Neural crest cell (in vitro differentiated cells): ENCODE data around the gene RPL18A. TPM values are rescaled to one million over a fixed set of nuclear protein-coding genes. Genes with fewer than 3 reads are reported as not detected.

Source experiments
- DNase-seq: peaks from one replicate; pipeline ENCODE4 v3.0.0; 2021; ENCODE audit warnings: low read depth, mixed read lengths, low spot score
- H3K27ac Mint-ChIP-seq: one replicate; pipeline ENCODE4 v1.8.0; 2021; ENCODE audit warnings: mild to moderate bottlenecking, mixed read lengths; ENCODE audit not compliant: unreplicated experiment
- H3K27me3 Mint-ChIP-seq: 2 replicates; pipeline ENCODE4 v1.8.0; 2021; ENCODE audit warnings: low read depth, mild to moderate bottlenecking, mixed read lengths
- H3K36me3 Mint-ChIP-seq: 2 replicates; pipeline ENCODE4 v1.8.0; 2021; ENCODE audit warnings: low read depth, mild to moderate bottlenecking, mixed read lengths
- H3K4me1 Mint-ChIP-seq: 2 replicates; pipeline ENCODE4 v1.8.0; 2021; ENCODE audit warnings: mixed read lengths
- H3K4me3 Mint-ChIP-seq: one replicate; pipeline ENCODE4 v1.8.0; 2021; ENCODE audit warnings: mild to moderate bottlenecking, mixed read lengths
- H3K9me3 Mint-ChIP-seq: 2 replicates; pipeline ENCODE4 v1.8.0; 2021; ENCODE audit warnings: mixed read lengths
- CTCF ChIP-seq: fragments of 200-600 bp; sonication (generic); conservative IDR thresholded peaks from 2 replicates; pipeline ENCODE4 v1.5.0; 2021; ENCODE audit warnings: antibody characterized with exemption, mild to moderate bottlenecking
- total RNA-seq: library from RNA; stranded (reverse); gene quantifications from 2 replicates; pipeline ENCODE4 v1.2.1, GENCODE V29; 2021

Gene RPL18A
- total RNA-seq, 1 donor from 2014 or later: 2,184 TPM

GRCh38 chr19:17821190-17821589 lies 38.5 kb upstream of the RPL18A start, which contains the start of gene INSL3:
Gene INSL3, minus strand, starts transcription at chr19:17821519. Its CDS starts 13 bp downstream, at chr19:17821506.
- no peak for DNase-seq
- Mint-ChIP-seq H3K36me3 (no peaks in the 10 kb centered on the region), H3K9me3 (no peaks in the 10 kb centered on the region), H3K4me1 (no peaks in the 10 kb centered on the region), H3K27ac (no peak within 1 kb of the TSS), H3K27me3 (no peaks in the 10 kb centered on the region), H3K4me3 (no peak within 1 kb of the TSS)
- TF ChIP-seq CTCF: no peak

GRCh38 chr19:17824339-17824738 lies 35.4 kb upstream of the RPL18A start:
- Mint-ChIP-seq H3K4me3 (no peak overlapping the region), H3K36me3 (no peaks in the 10 kb centered on the region), H3K4me1 (no peaks in the 10 kb centered on the region), H3K27me3 (peaks cover 5% of the 10 kb centered on the region), H3K9me3 (no peaks in the 10 kb centered on the region), H3K27ac (no peak overlapping the region)
- no peak for DNase-seq
- TF ChIP-seq CTCF: no peak

GRCh38 chr19:17826508-17827056 lies 33.1 kb upstream of the RPL18A start:
- H3K27me3 Mint-ChIP-seq: peaks cover 16% of the 10 kb centered on the region
- no peak for DNase-seq
- H3K4me1 Mint-ChIP-seq: peaks cover 4% of the 10 kb centered on the region
- no peak overlapping the region for H3K4me3 Mint-ChIP-seq
- H3K36me3 Mint-ChIP-seq: no peaks in the 10 kb centered on the region
- TF ChIP-seq CTCF: no peak
- no peaks in the 10 kb centered on the region for H3K9me3 Mint-ChIP-seq
- no peak overlapping the region for H3K27ac Mint-ChIP-seq

- Mint-ChIP-seq H3K27ac (peak overlapping the region; percentile 89), H3K36me3 (no peaks in the 10 kb centered on the region), H3K9me3 (no peaks in the 10 kb centered on the region), H3K4me1 (peaks cover 11% of the 10 kb centered on the region), H3K27me3 (peaks cover 16% of the 10 kb centered on the region), H3K4me3 (peak overlapping the region; percentile 83)
- peak; percentile 21 for DNase-seq
- TF ChIP-seq CTCF: no peak
Observed at GRCh38 chr19:17829855-17830566, 29.7 kb upstream of the RPL18A start.

DNA sequence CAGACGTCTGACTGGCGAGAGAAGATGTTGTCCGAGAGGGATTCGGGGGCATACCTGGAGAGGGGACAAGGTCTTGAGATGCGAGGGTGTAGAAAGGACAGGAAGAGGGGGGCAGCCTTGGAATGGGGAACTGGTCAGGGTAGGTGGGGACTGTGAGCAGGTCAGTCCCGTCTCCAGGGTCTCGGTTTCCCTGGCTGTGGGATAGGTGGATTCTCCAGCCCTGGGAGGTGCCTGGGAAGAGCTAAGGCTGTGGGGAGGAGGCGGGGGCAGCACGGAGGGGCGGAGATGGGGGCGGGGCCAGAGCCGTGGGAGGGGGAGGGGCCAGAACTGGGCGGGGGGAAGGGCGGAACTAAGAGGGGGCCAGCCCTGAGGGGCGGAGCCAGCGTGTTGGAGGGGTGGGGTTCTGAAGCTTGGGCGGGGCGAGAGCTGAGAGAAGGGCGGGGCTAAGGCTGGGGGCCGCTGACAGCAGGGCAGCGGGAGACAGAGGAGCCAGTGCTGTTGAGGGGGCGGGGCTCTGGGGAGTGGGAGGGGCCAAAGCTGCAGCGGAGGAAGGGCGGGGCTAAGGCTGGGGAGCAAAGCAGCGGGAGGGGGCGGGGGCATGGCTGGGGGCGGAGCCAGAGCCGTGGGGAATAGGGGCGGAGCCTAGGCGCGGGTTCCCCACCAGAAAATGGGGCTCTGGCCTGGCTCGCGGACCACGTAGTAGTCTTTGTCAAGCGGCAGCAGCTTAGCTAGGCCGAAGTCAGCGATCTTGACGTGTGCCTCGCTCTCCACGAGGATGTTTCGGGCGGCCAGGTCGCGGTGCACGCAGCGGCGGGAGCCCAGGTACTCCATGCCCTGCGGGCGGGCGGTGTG lies 28.9 kb upstream of the RPL18A start:
- TF ChIP-seq CTCF: no peak
- Mint-ChIP-seq H3K27ac (peak overlapping the region; percentile 89), H3K27me3 (peaks cover 22% of the 10 kb centered on the region), H3K4me3 (peak overlapping the region; percentile 83), H3K9me3 (no peaks in the 10 kb centered on the region), H3K4me1 (peaks cover 18% of the 10 kb centered on the region), H3K36me3 (no peaks in the 10 kb centered on the region)
- peak; percentile 62 for DNase-seq
